GM13976 (cell line): ENCODE measurements around the gene OR52K1.

Source experiments
- DNase-seq: peaks from one replicate; pipeline ENCODE4 v3.0.0; 2012; ENCODE audit warnings: low spot score
- in situ Hi-C: fragments of 300-500 bp; cut with MboI; formaldehyde crosslinking; loops from one replicate; pipeline ENCODE4 v1.12.0; 2022; ENCODE audit warnings: low sequenced_read_pairs, mixed read lengths, inconsistent platforms; ENCODE audit not compliant: unreplicated experiment
- TF ChIP-seq, protein P1 (sequence below): IDR thresholded peaks from 2 replicates; pipeline ENCODE4 v1.5.1; 2012; ENCODE audit warnings: borderline replicate concordance, mild to moderate bottlenecking; ENCODE audit not compliant: insufficient read depth; ENCODE audit errors: extremely low read depth, missing control alignments, control extremely low read depth

OR52K1 gene

DNA sequence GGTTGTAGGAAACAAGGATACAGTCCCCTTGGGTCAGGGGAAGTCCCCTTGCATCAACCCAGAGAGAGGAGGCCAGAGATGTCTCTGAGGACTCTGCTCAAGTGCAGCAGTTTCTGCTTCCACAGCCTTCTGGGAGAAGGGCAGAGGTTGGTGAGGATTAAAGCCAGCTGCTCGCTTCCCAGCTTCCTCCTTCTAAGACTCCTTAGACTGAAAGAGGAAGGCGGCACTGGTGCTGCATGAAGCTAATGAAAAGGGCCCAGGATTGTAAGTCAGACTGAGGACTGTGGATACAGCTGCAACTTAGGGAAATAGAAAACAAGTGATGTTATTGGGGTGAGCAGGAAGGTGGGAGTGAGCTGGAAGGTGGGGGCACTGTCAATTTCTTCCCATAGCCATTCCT, at the start of gene OR52K1:
Gene OR52K1, plus strand, starts transcription at position 202 of the 400 bp plus-strand sequence. CDS start 6,255 bp downstream, outside the sequence.
- DNase-seq = no peak
- TF ChIP-seq, protein P1, sequence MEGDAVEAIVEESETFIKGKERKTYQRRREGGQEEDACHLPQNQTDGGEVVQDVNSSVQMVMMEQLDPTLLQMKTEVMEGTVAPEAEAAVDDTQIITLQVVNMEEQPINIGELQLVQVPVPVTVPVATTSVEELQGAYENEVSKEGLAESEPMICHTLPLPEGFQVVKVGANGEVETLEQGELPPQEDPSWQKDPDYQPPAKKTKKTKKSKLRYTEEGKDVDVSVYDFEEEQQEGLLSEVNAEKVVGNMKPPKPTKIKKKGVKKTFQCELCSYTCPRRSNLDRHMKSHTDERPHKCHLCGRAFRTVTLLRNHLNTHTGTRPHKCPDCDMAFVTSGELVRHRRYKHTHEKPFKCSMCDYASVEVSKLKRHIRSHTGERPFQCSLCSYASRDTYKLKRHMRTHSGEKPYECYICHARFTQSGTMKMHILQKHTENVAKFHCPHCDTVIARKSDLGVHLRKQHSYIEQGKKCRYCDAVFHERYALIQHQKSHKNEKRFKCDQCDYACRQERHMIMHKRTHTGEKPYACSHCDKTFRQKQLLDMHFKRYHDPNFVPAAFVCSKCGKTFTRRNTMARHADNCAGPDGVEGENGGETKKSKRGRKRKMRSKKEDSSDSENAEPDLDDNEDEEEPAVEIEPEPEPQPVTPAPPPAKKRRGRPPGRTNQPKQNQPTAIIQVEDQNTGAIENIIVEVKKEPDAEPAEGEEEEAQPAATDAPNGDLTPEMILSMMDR = no peak
- in situ Hi-C loops = no loop called here

DNA sequence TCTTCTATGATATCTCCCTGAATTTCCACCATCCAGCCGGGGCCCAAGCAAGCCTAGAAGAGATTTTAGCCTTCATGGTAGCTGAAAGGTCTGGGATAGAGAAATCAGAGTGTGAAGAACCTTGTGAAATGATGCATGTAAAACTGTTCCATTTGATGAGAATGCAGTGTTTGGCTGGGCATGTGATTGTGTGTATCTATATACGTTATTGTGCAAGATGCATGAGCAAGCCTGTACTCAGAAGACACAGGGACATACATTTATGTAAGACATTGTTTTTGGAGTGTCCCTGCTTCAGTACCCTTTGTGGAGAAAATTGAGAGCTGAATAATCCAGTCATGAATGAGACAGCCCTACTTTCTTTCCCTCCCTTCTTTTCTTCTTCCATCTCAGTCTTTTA, 48.6 kb upstream of the OR52K1 start:
- TF ChIP-seq, protein P1 = no peak
- DNase-seq = no peak
- in situ Hi-C loops = no loop called here

DNA sequence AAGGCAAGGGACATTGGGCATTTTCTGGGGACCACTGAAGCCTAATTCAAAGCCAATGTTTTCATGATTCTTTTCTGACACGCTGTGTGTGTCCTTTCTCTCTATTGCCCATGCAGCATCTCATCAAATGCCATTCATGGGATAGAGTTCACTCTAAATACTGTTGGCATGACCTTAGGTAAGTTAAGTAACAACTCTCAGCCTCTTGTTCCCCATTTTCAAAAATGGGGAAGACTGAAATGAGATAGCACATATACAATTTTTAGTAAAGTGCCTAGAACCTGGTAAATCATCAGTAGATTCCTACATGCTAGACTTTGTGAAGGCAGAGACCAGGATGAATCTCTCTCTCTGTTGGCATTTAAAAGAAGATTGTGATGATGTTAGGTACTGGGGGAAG, 46.0 kb upstream of the OR52K1 start:
- DNase-seq = no peak
- TF ChIP-seq, protein P1 = no peak
- in situ Hi-C loops = no loop called here

DNA sequence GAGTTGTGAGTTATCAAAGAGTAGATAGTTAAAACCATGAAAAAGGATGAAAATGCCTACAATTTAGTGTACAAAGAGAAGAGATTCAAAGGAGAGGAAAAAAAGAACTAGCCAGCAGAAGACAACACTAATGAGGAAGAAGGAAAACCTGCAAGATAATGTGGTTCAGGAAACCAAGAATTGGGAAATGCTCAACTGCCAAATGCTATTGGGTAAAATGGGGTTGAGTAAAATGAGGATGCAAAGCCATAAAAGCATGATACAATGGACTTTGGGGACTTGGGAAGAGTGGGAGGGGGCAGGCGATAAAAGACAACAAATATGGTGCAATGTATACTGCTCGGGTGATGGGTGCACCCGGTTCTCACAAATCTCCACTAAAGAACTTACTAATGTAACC, 40.9 kb upstream of the OR52K1 start:
- in situ Hi-C loops = no loop called here
- TF ChIP-seq, protein P1 = no peak
- DNase-seq = no peak

DNA sequence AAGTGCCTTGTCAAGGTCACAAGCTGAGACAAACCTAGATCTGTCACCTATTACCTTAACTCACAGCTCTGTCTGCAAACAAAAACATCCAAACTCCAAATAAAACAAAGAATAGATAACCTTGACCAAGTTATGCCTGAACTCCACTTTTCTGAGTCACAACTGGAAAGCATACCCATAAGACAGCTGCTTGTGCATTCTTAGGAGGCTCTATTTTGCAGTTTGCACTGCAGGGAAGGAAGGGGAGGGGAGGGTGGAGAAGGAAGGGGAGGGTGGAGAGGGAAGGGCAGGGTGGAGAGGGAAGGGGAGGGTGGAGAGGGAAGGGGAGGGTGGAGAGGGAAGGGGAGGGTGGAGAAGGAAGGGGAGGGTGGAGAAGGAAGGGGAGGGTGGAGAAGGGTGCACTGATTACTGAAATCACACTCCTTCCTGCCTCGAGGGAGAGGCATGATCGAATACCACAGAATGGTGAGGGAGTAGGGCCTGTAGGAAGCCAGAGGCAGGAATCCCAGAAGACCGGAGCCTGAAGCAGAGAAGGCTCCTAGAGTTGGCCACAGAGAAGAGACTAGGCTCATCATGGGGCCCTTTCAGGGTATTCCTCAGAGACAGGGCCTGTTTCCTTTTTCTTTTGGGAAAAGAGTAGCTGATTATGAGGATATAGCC, 39.1 kb upstream of the OR52K1 start:
- in situ Hi-C loops = no loop called here
- TF ChIP-seq, protein P1 = no peak
- DNase-seq = no peak

DNA sequence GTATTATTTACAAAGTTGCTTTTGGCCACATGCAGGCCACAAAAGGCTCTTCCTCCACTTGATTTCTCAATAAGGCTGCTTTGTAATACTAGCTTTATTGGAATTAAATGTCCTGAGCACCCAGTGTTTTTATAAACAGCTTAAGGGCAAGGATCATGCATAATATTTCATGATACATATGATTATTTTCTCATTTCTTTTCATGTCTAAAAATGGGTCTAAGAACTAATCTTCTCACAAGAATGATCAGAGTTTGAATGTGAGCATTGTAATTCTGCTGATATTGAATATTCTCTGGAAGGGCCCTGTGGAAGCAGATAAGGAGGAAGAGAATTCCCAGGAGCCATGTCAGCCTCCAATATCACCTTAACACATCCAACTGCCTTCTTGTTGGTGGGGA, 33.5 kb upstream of the OR52K1 start, which contains the start of gene OR52K2:
Gene OR52K2, plus strand, starts transcription at position 301 of the 400 bp plus-strand sequence. Its CDS starts 45 bp downstream, at position 346.
- no peak for DNase-seq
- TF ChIP-seq, protein P1 = no peak
- in situ Hi-C loops = no loop called here
